H9 (cell line): Measurements from ENCODE around the gene DARS1. TPM values are rescaled to one million over a fixed set of nuclear protein-coding genes. Genes with fewer than 3 reads are reported as not detected.

Experiments
- DNase-seq: peaks from one replicate; pipeline ENCODE4 v3.0.0-alpha.2; 2017
- H2AFZ ChIP-seq: one replicate; pipeline ENCODE4 v1.6.1; 2013; ENCODE audit warnings: mild to moderate bottlenecking, low read length, control low read depth, moderate library complexity
- H2AK5ac ChIP-seq: 2 replicates; pipeline ENCODE4 v1.6.1; 2013; ENCODE audit warnings: low read length, control low read depth, mixed read lengths; ENCODE audit not compliant: insufficient read length
- H2BK120ac ChIP-seq: one replicate; pipeline ENCODE4 v1.6.1; 2013; ENCODE audit warnings: low read depth, mild to moderate bottlenecking, low read length, control low read depth, inconsistent platforms; ENCODE audit not compliant: poor library complexity, severe bottlenecking
- H2BK12ac ChIP-seq: 2 replicates; pipeline ENCODE4 v1.6.1; 2013; ENCODE audit warnings: low read length, control low read depth, mixed read lengths, low read depth; ENCODE audit not compliant: insufficient read length
- H2BK15ac ChIP-seq: 2 replicates; pipeline ENCODE4 v1.6.1; 2013; ENCODE audit warnings: low read depth, low read length, control low read depth
- H2BK20ac ChIP-seq: one replicate; pipeline ENCODE4 v1.6.1; 2013; ENCODE audit warnings: low read depth, mild to moderate bottlenecking, low read length, control low read depth, inconsistent platforms; ENCODE audit not compliant: poor library complexity, severe bottlenecking
- H2BK5ac ChIP-seq: 2 replicates; pipeline ENCODE4 v1.6.1; 2013; ENCODE audit warnings: low read length, control low read depth, mixed read lengths; ENCODE audit not compliant: insufficient read length
- H3K14ac ChIP-seq: 2 replicates; pipeline ENCODE4 v1.6.1; 2013; ENCODE audit warnings: low read length, control low read depth; ENCODE audit not compliant: insufficient read depth
- H3K18ac ChIP-seq: 2 replicates; pipeline ENCODE4 v1.6.1; 2013; ENCODE audit warnings: low read depth, mild to moderate bottlenecking, mixed read lengths, low read length, control low read depth; ENCODE audit not compliant: insufficient read length
- H3K23ac ChIP-seq: 2 replicates; pipeline ENCODE4 v1.6.1; 2013; ENCODE audit warnings: low read length, control low read depth, mixed read lengths, low read depth; ENCODE audit not compliant: insufficient read length
- H3K23me2 ChIP-seq: 2 replicates; pipeline ENCODE4 v1.6.1; 2013; ENCODE audit warnings: low read depth, mild to moderate bottlenecking, mixed read lengths, low read length, control low read depth; ENCODE audit not compliant: insufficient read length, poor library complexity, severe bottlenecking
- H3K27ac ChIP-seq: 2 replicates; pipeline ENCODE4 v1.5.1; 2013; ENCODE audit warnings: low read length, control low read depth, mixed read lengths, low read depth; ENCODE audit not compliant: insufficient read length
- H3K27me3 ChIP-seq: 2 replicates; pipeline ENCODE4 v1.6.1; 2013; ENCODE audit warnings: low read length, control low read depth, inconsistent platforms; ENCODE audit not compliant: insufficient read depth
- H3K4ac ChIP-seq: 2 replicates; pipeline ENCODE4 v1.6.1; 2013; ENCODE audit warnings: low read depth, mild to moderate bottlenecking, control low read depth, inconsistent platforms, low read length, moderate library complexity
- H3K4me1 ChIP-seq: 2 replicates; pipeline ENCODE4 v1.6.1; 2013; ENCODE audit warnings: low read length, control low read depth, inconsistent platforms; ENCODE audit not compliant: insufficient read depth
- H3K4me2 ChIP-seq: 2 replicates; pipeline ENCODE4 v1.6.1; 2013; ENCODE audit warnings: low read length, control low read depth, mixed read lengths; ENCODE audit not compliant: insufficient read length, insufficient read depth
- H3K56ac ChIP-seq: 2 replicates; pipeline ENCODE4 v1.6.1; 2013; ENCODE audit warnings: low read depth, mild to moderate bottlenecking, mixed read lengths, low read length, control low read depth; ENCODE audit not compliant: insufficient read length
- H3K79me1 ChIP-seq: 2 replicates; pipeline ENCODE4 v1.6.1; 2013; ENCODE audit warnings: low read depth, mild to moderate bottlenecking, moderate library complexity, low read length, control low read depth, inconsistent platforms; ENCODE audit not compliant: insufficient read depth, poor library complexity, severe bottlenecking
- H3K79me2 ChIP-seq: 2 replicates; pipeline ENCODE4 v1.6.1; 2013; ENCODE audit warnings: low read length, control low read depth, inconsistent platforms; ENCODE audit not compliant: insufficient read depth
- H3K9ac ChIP-seq: 2 replicates; pipeline ENCODE4 v1.6.1; 2013; ENCODE audit warnings: low read length, control low read depth, mixed read lengths; ENCODE audit not compliant: insufficient read length; ENCODE audit errors: extremely low read depth
- H3K9me3 ChIP-seq: one replicate; pipeline ENCODE4 v1.6.1; 2013; ENCODE audit warnings: low read depth, low read length, inconsistent platforms; ENCODE audit not compliant: control insufficient read depth
- H3T11ph ChIP-seq: one replicate; pipeline ENCODE4 v1.6.1; 2013; ENCODE audit warnings: mild to moderate bottlenecking, low read length, control low read depth, inconsistent platforms
- H4K20me1 ChIP-seq: one replicate; pipeline ENCODE4 v1.6.1; 2013; ENCODE audit not compliant: control insufficient read depth, insufficient read length, insufficient read depth
- H4K5ac ChIP-seq: 2 replicates; pipeline ENCODE4 v1.6.1; 2013; ENCODE audit warnings: low read depth, mild to moderate bottlenecking, mixed read lengths, low read length, control low read depth; ENCODE audit not compliant: insufficient read length
- H4K8ac ChIP-seq: replicated peaks from 2 replicates; pipeline ENCODE4 v1.6.1; 2013; ENCODE audit warnings: low read length, control low read depth, mixed read lengths, low read depth; ENCODE audit not compliant: insufficient read length
- H4K91ac ChIP-seq: 2 replicates; pipeline ENCODE4 v1.6.1; 2013; ENCODE audit warnings: low read depth, mild to moderate bottlenecking, moderate library complexity, mixed read lengths, low read length, control low read depth; ENCODE audit not compliant: insufficient read length
- H3K27ac Mint-ChIP-seq, 3 experiments: 2 replicates in 2 of 3; 3 replicates in 1 of 3; pipeline ENCODE4 v1.8.0; 2020 to 2021; ENCODE audit warnings: mixed read lengths in 3 of 3, mild to moderate bottlenecking in 1 of 3, moderate library complexity in 1 of 3
- H3K27me3 Mint-ChIP-seq: 2 replicates; pipeline ENCODE4 v1.8.0; 2021; ENCODE audit warnings: low read depth, mild to moderate bottlenecking, moderate library complexity, mixed read lengths
- H3K36me3 Mint-ChIP-seq, 3 experiments: 2 replicates in 2 of 3; 3 replicates in 1 of 3; pipeline ENCODE4 v1.8.0; 2020 to 2021; ENCODE audit warnings: low read depth in 3 of 3, mixed read lengths in 3 of 3; ENCODE audit not compliant: insufficient read depth in 1 of 3
- H3K4me1 Mint-ChIP-seq, 2 experiments: 2 replicates each; pipeline ENCODE4 v1.8.0; 2020; ENCODE audit warnings: mixed read lengths in 2 of 2
- H3K4me3 Mint-ChIP-seq, 2 experiments: 2 replicates in 1 of 2; 3 replicates in 1 of 2; pipeline ENCODE4 v1.8.0; 2020 to 2021; ENCODE audit warnings: mild to moderate bottlenecking in 2 of 2, mixed read lengths in 2 of 2, moderate library complexity in 1 of 2
- H3K9me3 Mint-ChIP-seq, 2 experiments: 2 replicates in 1 of 2; 3 replicates in 1 of 2; pipeline ENCODE4 v1.8.0; 2020; ENCODE audit warnings: mild to moderate bottlenecking in 2 of 2, mixed read lengths in 2 of 2, moderate library complexity in 1 of 2
- WGBS: extraction: QIAGEN DNeasy Blood & Tissue Kit; methylation state at CpG from one replicate; pipeline ENCODE4 v1.1.7; 2013; ENCODE audit warnings: missing lambda C conversion rate, low lambda C conversion rate, mixed read lengths; ENCODE audit not compliant: insufficient read length; ENCODE audit errors: extremely low coverage; 5-methylcytosine and 5-hydroxymethylcytosine counted together
- total RNA-seq: library from RNA; stranded (reverse); gene quantifications from 2 replicates; pipeline ENCODE4 v1.2.1, GENCODE V29; 2021
- TF ChIP-seq, protein P1 (sequence below): fragments of 200-600 bp; sonication (generic); conservative IDR thresholded peaks from 3 replicates; pipeline ENCODE4 v1.8.0; 2021; ENCODE audit warnings: antibody characterized with exemption, mild to moderate bottlenecking

Gene DARS1
- total RNA-seq, 1 experiment from 2014 or later, result 117 TPM

DNA sequence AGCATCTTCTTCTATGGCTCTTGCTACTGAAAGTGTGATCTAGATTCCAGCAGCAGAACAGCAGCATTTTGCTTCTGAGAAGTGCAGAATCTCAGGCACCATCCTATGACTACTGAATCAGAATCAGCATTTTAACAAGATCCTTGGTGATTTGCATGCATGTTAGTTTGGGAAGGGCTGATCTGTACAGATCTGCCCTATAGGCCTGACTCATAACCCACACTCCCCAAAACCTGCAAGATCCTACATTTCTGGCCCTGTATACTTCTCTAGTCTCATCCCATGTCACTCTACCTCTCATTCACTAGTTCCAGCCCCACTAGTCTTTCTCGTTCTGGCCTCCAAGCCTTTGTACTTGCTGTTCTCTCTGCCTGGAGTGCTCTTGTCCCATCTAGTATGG is 15.7 kb upstream of the DARS1 start:
- no peaks in the 10 kb centered on the region for H3K23me2 ChIP-seq
- H3K79me2 ChIP-seq, result no peaks in the 10 kb centered on the region
- no peak overlapping the region for H4K8ac ChIP-seq
- H3K14ac ChIP-seq, result no peak overlapping the region
- H3K23ac ChIP-seq, result no peak overlapping the region
- no peak overlapping the region for H2BK15ac ChIP-seq
- no peak overlapping the region for H2BK120ac ChIP-seq
- H2BK20ac ChIP-seq, result no peak overlapping the region
- H3K4me1 Mint-ChIP-seq, result peaks cover 14% of the 10 kb centered on the region in 2 experiments
- no peaks in the 10 kb centered on the region for H3K27me3 ChIP-seq
- no peak overlapping the region for H2AFZ ChIP-seq
- H3K9me3 Mint-ChIP-seq, result peaks cover 5 to 7% of the 10 kb centered on the region in 2 experiments; a peak in 2 of 5 replicates
- no peak overlapping the region for H3K56ac ChIP-seq
- no peaks in the 10 kb centered on the region for H4K20me1 ChIP-seq
- no peak overlapping the region for H3K4me3 Mint-ChIP-seq
- H4K5ac ChIP-seq, result no peak overlapping the region
- DNase-seq, result no peak
- H3K27ac Mint-ChIP-seq, result peak overlapping the region in 1 of 3 experiments; percentile 0; a peak in 1 of 7 replicates
- H3K27me3 Mint-ChIP-seq, result no peaks in the 10 kb centered on the region
- H3K4me1 ChIP-seq, result no peaks in the 10 kb centered on the region; the same call in 1 of the 2 replicates
- no CpG with 5 or more reads among the region's 1 CpG for WGBS
- no peak overlapping the region for H3K4me2 ChIP-seq
- no peak overlapping the region for H3K27ac ChIP-seq
- no peak overlapping the region for H3K9ac ChIP-seq
- no peak overlapping the region for H2BK12ac ChIP-seq
- H3K9me3 ChIP-seq, result no peaks in the 10 kb centered on the region
- H3K4ac ChIP-seq, result no peak overlapping the region
- peaks cover 0 to 10% (median 0%) of the 10 kb centered on the region in 3 experiments; a peak in 3 of 7 replicates for H3K36me3 Mint-ChIP-seq
- H4K91ac ChIP-seq, result no peak overlapping the region
- no peak overlapping the region for H2BK5ac ChIP-seq
- no peak overlapping the region for H2AK5ac ChIP-seq
- no peak overlapping the region for H3T11ph ChIP-seq
- no peaks in the 10 kb centered on the region for H3K79me1 ChIP-seq
- H3K18ac ChIP-seq, result no peak overlapping the region
- TF ChIP-seq, protein P1, sequence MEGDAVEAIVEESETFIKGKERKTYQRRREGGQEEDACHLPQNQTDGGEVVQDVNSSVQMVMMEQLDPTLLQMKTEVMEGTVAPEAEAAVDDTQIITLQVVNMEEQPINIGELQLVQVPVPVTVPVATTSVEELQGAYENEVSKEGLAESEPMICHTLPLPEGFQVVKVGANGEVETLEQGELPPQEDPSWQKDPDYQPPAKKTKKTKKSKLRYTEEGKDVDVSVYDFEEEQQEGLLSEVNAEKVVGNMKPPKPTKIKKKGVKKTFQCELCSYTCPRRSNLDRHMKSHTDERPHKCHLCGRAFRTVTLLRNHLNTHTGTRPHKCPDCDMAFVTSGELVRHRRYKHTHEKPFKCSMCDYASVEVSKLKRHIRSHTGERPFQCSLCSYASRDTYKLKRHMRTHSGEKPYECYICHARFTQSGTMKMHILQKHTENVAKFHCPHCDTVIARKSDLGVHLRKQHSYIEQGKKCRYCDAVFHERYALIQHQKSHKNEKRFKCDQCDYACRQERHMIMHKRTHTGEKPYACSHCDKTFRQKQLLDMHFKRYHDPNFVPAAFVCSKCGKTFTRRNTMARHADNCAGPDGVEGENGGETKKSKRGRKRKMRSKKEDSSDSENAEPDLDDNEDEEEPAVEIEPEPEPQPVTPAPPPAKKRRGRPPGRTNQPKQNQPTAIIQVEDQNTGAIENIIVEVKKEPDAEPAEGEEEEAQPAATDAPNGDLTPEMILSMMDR, result no peak
